IPS DF 4.7 (cell line): ENCODE measurements around the gene ALDH1A2.

Experiments
- DNase-seq: peaks from one replicate; pipeline ENCODE4 v3.0.0-alpha.2; 2013; ENCODE audit warnings: low spot score; ENCODE audit errors: extremely low read depth

Gene ALDH1A2

DNA sequence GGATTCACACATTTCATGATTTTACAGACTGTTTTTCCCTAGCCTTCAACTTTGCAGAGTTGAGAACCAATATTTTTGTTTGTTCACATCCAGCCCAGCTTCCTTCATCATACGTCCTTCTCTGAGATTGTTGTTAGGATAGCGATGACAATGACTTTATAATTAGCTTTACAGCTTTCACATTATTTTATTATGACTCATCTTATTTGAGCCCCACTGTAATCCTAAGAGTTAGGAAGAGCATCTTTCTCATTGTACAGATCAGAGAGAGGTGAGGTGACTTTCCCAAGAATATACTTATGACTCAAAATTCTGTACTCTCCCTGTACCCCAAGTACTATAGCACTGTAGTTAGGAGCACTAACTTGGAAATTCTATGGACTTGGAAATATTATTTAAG lies 156.1 kb downstream of the ALDH1A2 start:
- DNase-seq, result no peak

DNA sequence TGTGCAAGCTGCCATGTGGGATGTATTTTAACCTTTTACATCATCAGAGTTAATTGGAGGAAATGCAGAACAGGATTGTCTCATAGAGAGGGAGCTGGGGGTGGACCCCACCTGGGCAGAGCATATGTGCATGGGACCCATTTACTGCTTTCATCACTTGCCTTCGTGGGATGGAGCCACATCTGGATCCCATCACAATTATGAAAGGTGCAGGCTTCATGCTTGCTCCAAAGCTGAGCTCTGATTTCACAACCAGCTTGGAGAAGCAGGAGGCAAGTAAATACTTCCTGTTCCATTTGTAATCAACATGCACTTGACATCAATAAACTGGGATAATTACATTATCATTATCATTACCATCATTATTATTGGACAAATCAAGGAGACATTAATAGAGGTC lies 161.9 kb downstream of the ALDH1A2 start:
- no peak for DNase-seq
